HFFc6 (cell line): ENCODE results near the gene KRT15. TPM values are rescaled to one million over a fixed set of nuclear protein-coding genes. Genes with fewer than 3 reads are reported as not detected.

ENCODE experiments used
- DNase-seq: peaks from one replicate; pipeline ENCODE4 v3.0.0-alpha.2; 2018
- H3K27ac Mint-ChIP-seq: 2 replicates; pipeline ENCODE4 v1.8.0; 2020; ENCODE audit warnings: mild to moderate bottlenecking, mixed read lengths
- H3K27me3 Mint-ChIP-seq: 2 replicates; pipeline ENCODE4 v1.8.0; 2021; ENCODE audit warnings: mild to moderate bottlenecking, moderate library complexity, mixed read lengths; ENCODE audit not compliant: insufficient read depth
- H3K36me3 Mint-ChIP-seq: 2 replicates; pipeline ENCODE4 v1.8.0; 2021; ENCODE audit warnings: low read depth, mixed read lengths
- H3K4me1 Mint-ChIP-seq: 2 replicates; pipeline ENCODE4 v1.8.0; 2020; ENCODE audit warnings: low read depth, mixed read lengths
- H3K4me3 Mint-ChIP-seq: 2 replicates; pipeline ENCODE4 v1.8.0; 2020; ENCODE audit warnings: mild to moderate bottlenecking, moderate library complexity, mixed read lengths
- H3K9me3 Mint-ChIP-seq: 2 replicates; pipeline ENCODE4 v1.8.0; 2020; ENCODE audit warnings: mild to moderate bottlenecking, mixed read lengths
- total RNA-seq, 6 experiments: library from RNA; stranded (reverse); fragmentation: NEBNext Ultra II Directional; extraction: Animal tissue kit (Norgen Biotek cat#: 25700); gene quantifications; 2 replicates in 1 of 6; 3 replicates in 5 of 6; pipeline ENCODE4 v1.2.3, GENCODE V29; 2021
- TF ChIP-seq, protein P1 (sequence below): fragments of 200-600 bp; sonication (generic); IDR thresholded peaks from 2 replicates; pipeline ENCODE4 v1.5.0; 2021; ENCODE audit warnings: antibody characterized with exemption, mild to moderate bottlenecking

Gene KRT15
- total RNA-seq, 6 experiments from 2014 or later: 5.0 to 8.6 (median 6.9) TPM

DNA sequence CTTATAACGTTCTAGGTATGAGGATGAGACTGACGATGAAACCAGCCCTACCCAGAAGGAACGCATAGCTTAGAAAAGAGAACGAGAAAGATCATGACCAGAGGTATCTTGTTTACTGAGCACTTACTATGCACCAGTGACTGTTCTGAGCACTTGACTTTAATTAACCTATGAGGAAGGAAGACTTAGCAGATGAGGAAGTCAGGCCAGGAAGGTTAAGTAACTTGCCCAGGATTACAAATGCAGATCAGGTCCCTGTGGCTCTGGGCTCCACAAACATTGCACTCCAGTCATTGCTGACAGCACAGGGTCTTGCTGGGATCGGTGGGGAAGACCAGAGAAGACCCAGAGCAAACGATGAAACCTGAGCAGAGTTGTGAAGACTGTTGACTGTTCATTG is 20.4 kb downstream of the KRT15 start:
- H3K4me3 Mint-ChIP-seq: no peak overlapping the region
- peak overlapping the region; percentile 25; the same call in 1 of the 2 replicates for H3K27ac Mint-ChIP-seq

GRCh38 chr17:41496803-41497484 is 21.7 kb downstream of the KRT15 start:
- TF ChIP-seq, protein P1, sequence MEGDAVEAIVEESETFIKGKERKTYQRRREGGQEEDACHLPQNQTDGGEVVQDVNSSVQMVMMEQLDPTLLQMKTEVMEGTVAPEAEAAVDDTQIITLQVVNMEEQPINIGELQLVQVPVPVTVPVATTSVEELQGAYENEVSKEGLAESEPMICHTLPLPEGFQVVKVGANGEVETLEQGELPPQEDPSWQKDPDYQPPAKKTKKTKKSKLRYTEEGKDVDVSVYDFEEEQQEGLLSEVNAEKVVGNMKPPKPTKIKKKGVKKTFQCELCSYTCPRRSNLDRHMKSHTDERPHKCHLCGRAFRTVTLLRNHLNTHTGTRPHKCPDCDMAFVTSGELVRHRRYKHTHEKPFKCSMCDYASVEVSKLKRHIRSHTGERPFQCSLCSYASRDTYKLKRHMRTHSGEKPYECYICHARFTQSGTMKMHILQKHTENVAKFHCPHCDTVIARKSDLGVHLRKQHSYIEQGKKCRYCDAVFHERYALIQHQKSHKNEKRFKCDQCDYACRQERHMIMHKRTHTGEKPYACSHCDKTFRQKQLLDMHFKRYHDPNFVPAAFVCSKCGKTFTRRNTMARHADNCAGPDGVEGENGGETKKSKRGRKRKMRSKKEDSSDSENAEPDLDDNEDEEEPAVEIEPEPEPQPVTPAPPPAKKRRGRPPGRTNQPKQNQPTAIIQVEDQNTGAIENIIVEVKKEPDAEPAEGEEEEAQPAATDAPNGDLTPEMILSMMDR: peak; percentile 96
- no peaks in the 10 kb centered on the region for H3K9me3 Mint-ChIP-seq
- H3K4me1 Mint-ChIP-seq: peaks cover 66% of the 10 kb centered on the region

More for the DNA sequence above, 20.4 kb downstream of the KRT15 start:
- no peak for DNase-seq
- Mint-ChIP-seq H3K36me3 (no peaks in the 10 kb centered on the region), H3K9me3 (no peaks in the 10 kb centered on the region), H3K4me1 (peaks cover 62% of the 10 kb centered on the region), H3K27me3 (no peaks in the 10 kb centered on the region; the same call in 1 of the 2 replicates)
- TF ChIP-seq, protein P1: no peak

DNA sequence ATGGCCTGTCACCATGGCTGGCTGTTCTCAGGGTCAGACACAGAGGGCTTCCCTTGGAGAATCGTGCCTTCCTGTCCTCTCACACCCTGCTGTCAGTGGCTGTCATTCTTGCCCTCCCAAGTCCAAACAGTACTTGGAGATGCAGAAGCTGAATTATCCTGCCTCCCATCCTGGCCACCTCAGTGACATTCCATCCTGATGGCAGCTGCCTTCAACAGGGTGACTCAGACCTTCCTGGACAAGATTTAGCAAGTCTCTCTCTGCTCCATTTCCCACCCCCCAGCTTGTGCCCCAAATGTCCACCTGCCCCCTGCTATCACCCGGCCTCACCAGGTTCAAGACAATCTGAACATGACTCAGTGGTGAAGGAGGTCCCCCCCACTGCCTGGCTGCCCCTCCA is 24.2 kb downstream of the KRT15 start:
- H3K4me3 Mint-ChIP-seq: no peak overlapping the region
- TF ChIP-seq, protein P1: no peak
- DNase-seq: peak; percentile 27
- H3K36me3 Mint-ChIP-seq: no peaks in the 10 kb centered on the region
- H3K27ac Mint-ChIP-seq: peak overlapping the region; percentile 66
- no peaks in the 10 kb centered on the region for H3K9me3 Mint-ChIP-seq
- peaks cover 59% of the 10 kb centered on the region for H3K4me1 Mint-ChIP-seq
- peaks cover 3% of the 10 kb centered on the region for H3K27me3 Mint-ChIP-seq

More at GRCh38 chr17:41496803-41497484, 21.7 kb downstream of the KRT15 start:
- H3K36me3 Mint-ChIP-seq: no peaks in the 10 kb centered on the region
- peak overlapping the region; percentile 78 for H3K27ac Mint-ChIP-seq
- H3K27me3 Mint-ChIP-seq: no peaks in the 10 kb centered on the region; the same call in 1 of the 2 replicates
- no peak overlapping the region for H3K4me3 Mint-ChIP-seq
- peak; percentile 85 for DNase-seq

DNA sequence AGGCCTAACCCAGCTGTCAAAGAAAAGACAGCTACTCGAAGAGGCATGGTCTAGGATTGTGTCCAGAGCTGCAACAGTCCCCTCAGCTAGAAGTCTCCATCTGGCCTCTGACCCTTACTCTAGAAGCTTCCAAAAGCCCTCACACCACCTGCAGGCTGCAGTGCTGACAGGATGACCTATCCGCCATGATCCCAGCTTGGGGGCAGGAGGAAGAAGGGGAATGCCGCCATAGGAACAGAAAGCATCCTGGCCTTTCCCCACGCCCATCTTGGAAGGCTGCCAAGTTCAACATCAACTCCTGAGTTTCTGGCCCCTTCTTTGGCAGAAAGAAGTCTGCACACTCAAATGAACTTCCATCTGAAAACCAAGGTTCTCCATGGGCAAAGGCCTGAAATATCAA is 25.9 kb downstream of the KRT15 start:
- Mint-ChIP-seq H3K27me3 (peaks cover 3% of the 10 kb centered on the region), H3K36me3 (no peaks in the 10 kb centered on the region), H3K4me3 (no peak overlapping the region), H3K4me1 (peaks cover 46% of the 10 kb centered on the region), H3K27ac (no peak overlapping the region), H3K9me3 (no peaks in the 10 kb centered on the region)
- TF ChIP-seq, protein P1: no peak
- no peak for DNase-seq

GRCh38 chr17:41492351-41492750 is 26.3 kb downstream of the KRT15 start:
- Mint-ChIP-seq H3K36me3 (no peaks in the 10 kb centered on the region), H3K9me3 (no peaks in the 10 kb centered on the region), H3K27me3 (peaks cover 3% of the 10 kb centered on the region), H3K4me1 (peaks cover 46% of the 10 kb centered on the region), H3K27ac (no peak overlapping the region; the same call in 1 of the 2 replicates), H3K4me3 (no peak overlapping the region)
- no peak for DNase-seq
- TF ChIP-seq, protein P1: no peak
